Measurements from ENCODE around the gene NFATC3.
A peak's percentile ranks its signal among the peaks of the same experiment; 100 is the strongest.

The NFATC3 gene

GRCh38 chr16:68085259-68086071, at the start of gene NFATC3:
TSS of gene NFATC3 (plus strand) at chr16:68085370. CDS start at chr16:68085682, 312 bp downstream.
- peak; percentile 99 for DNase-seq

GRCh38 chr16:68037841-68038597, 47.2 kb upstream of the NFATC3 start:
- DNase-seq = no peak

GRCh38 chr16:68040506-68041288, 44.5 kb upstream of the NFATC3 start:
- DNase-seq = peak; percentile 90

GRCh38 chr16:68041783-68042182, 43.4 kb upstream of the NFATC3 start:
- no peak for DNase-seq

- DNase-seq = no peak
These were observed 39.1 kb upstream of the NFATC3 start for GRCh38 chr16:68046106-68046505.

GRCh38 chr16:68047987-68048386, 37.2 kb upstream of the NFATC3 start:
- no peak for DNase-seq

GRCh38 chr16:68049449-68049848, 35.7 kb upstream of the NFATC3 start:
- DNase-seq = no peak

- no peak for DNase-seq
These were observed 29.8 kb upstream of the NFATC3 start for GRCh38 chr16:68055395-68055794.

- DNase-seq = no peak
These were observed 25.4 kb upstream of the NFATC3 start for GRCh38 chr16:68059804-68060203.

- no peak for DNase-seq
These were observed 23.8 kb upstream of the NFATC3 start for GRCh38 chr16:68061396-68061795.

- DNase-seq = no peak
These were observed 22.2 kb upstream of the NFATC3 start for GRCh38 chr16:68062910-68063393.

- DNase-seq = peak; percentile 72
These were observed 20.3 kb upstream of the NFATC3 start for GRCh38 chr16:68064791-68065365.

GRCh38 chr16:68065716-68066305, 19.4 kb upstream of the NFATC3 start:
- DNase-seq = no peak

- DNase-seq = no peak
These were observed 18.4 kb upstream of the NFATC3 start for GRCh38 chr16:68066763-68067162.

GRCh38 chr16:68068926-68069325, 16.2 kb upstream of the NFATC3 start:
- no peak for DNase-seq

- DNase-seq = peak; percentile 45
These were observed 15.5 kb upstream of the NFATC3 start for GRCh38 chr16:68069511-68070248.

GRCh38 chr16:68070249-68070730, 14.9 kb upstream of the NFATC3 start:
- DNase-seq = no peak

GRCh38 chr16:68070806-68071517, 14.2 kb upstream of the NFATC3 start:
- DNase-seq = no peak

GRCh38 chr16:68071518-68071901, 13.7 kb upstream of the NFATC3 start:
- DNase-seq = no peak

- no peak for DNase-seq
These were observed 13.0 kb upstream of the NFATC3 start for GRCh38 chr16:68072038-68072695.
